Fibroblast of the aortic adventitia (primary cell): ENCODE measurements around the gene ADCY2. TPM values are rescaled to one million over a fixed set of nuclear protein-coding genes. Genes with fewer than 3 reads are reported as not detected.
"Not testable (repeated sequence)": the region's sequence is repeated elsewhere in the genome, so short reads cannot be mapped to it uniquely, and the experiment has no call there.

Experiments used
- DNase-seq: peaks from one replicate; pipeline ENCODE4 v3.0.0-alpha.2; 2010; ENCODE audit warnings: low read depth
- H3K4me3 ChIP-seq: 2 replicates; pipeline ENCODE4 v1.5.1; 2011; ENCODE audit warnings: low read depth, mild to moderate bottlenecking, control low read depth, low read length, moderate library complexity
- total RNA-seq: library from RNA; depleted of rRNA; stranded (reverse); fragments of >200 nt; gene quantifications from 2 replicates; pipeline ENCODE4 v1.2.3, GENCODE V29; 2012; ENCODE audit warnings: low replicate concordance
- TF ChIP-seq, protein P1 (sequence below): IDR thresholded peaks from 2 replicates; pipeline ENCODE4 v1.5.1; 2011; ENCODE audit warnings: mild to moderate bottlenecking, low read length, control low read depth, inconsistent platforms; ENCODE audit not compliant: insufficient read depth

ADCY2 gene
- total RNA-seq, 1 donor = 0.09 TPM

DNA sequence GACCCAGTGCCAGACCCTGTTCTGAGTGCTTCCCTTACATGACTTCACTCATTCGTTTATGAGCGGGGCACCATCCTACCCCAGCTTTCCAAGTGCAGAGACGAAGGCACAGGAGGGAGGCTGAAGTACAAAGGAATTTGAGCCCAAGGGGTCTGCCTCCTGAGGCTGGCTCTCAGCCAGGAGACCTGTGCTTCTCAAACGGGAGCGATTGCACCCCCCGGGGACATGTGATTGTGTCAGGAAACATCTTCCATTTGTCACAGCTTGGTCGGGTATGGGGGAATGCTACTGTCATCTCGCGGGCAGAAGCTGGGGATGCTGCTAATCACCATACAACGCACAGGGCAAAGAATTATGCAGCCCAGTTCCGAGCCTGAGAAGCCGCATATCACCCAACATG, 23.9 kb downstream of the ADCY2 start:
- TF ChIP-seq, protein P1, sequence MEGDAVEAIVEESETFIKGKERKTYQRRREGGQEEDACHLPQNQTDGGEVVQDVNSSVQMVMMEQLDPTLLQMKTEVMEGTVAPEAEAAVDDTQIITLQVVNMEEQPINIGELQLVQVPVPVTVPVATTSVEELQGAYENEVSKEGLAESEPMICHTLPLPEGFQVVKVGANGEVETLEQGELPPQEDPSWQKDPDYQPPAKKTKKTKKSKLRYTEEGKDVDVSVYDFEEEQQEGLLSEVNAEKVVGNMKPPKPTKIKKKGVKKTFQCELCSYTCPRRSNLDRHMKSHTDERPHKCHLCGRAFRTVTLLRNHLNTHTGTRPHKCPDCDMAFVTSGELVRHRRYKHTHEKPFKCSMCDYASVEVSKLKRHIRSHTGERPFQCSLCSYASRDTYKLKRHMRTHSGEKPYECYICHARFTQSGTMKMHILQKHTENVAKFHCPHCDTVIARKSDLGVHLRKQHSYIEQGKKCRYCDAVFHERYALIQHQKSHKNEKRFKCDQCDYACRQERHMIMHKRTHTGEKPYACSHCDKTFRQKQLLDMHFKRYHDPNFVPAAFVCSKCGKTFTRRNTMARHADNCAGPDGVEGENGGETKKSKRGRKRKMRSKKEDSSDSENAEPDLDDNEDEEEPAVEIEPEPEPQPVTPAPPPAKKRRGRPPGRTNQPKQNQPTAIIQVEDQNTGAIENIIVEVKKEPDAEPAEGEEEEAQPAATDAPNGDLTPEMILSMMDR = no peak
- H3K4me3 ChIP-seq = no peak overlapping the region
- no peak for DNase-seq

GRCh38 chr5:7420510-7421280, 24.8 kb downstream of the ADCY2 start:
- no peak for DNase-seq
- no peak overlapping the region for H3K4me3 ChIP-seq
- TF ChIP-seq, protein P1 = no peak

DNA sequence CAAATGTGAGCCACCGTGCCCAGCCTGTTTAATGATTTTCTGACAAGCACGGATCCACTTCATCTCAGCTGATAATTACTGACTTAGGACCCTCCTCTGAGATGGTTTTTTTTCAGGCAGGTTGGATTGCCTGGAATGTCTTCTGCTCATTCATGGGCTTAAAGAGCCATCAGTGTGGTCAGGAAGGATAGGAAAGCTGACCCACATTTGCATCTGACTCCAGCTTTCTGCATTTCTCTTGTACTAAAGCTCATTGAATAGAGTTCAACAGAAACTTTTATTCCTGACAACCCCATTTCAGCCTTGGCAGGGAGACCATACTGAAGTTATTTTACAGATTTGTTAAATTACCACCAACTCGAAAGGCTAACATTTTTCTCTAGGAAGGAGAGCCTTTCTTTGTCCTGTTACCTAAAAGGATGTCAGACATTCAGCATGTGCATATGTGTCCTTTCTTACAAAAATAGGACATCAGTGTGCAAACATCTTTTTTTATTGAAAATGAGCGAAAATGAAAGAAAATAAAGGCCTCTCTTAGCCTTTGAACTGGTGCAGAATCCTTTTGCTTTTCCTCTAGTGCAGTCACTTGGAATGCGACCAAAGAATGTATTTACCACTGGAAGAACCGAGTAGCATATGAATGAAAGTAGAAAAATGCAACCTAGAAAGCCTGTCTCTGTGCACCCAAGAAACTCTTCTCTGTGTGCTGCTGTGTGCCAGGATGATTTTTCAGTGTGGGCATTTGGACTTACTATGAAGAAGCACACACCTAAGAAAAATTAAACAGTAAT, 26.6 kb downstream of the ADCY2 start:
- DNase-seq = peak; percentile 11
- TF ChIP-seq, protein P1 = no peak
- no peak overlapping the region for H3K4me3 ChIP-seq

DNA sequence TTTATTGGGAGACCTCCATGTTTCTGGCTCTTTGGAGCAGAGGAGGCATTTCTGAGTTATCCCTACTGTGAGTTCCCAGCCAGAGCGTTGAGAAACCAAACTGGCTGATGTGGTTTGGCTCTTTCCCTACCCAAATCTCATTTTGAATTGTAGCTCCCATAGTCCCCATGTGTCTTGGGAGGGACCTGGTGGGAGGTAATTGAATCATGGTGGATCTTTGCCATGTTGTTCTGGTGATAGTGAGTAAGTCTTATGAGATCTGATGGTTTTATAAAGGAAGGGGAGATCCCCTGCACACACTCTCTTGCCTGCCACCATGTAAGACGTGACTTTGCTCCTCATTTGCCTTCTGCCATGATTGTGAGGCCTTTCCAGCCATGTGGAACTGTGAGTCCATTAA, 27.3 kb downstream of the ADCY2 start:
- not testable (repeated sequence) for H3K4me3 ChIP-seq
- DNase-seq = peak; percentile 13

GRCh38 chr5:7425830-7426229, 29.9 kb downstream of the ADCY2 start:
- H3K4me3 ChIP-seq = no peak overlapping the region
- TF ChIP-seq, protein P1 = no peak
- no peak for DNase-seq

- TF ChIP-seq, protein P1 = no peak
- no peak overlapping the region for H3K4me3 ChIP-seq
- no peak for DNase-seq
These were observed 30.3 kb downstream of the ADCY2 start for GRCh38 chr5:7426284-7426683.

DNA sequence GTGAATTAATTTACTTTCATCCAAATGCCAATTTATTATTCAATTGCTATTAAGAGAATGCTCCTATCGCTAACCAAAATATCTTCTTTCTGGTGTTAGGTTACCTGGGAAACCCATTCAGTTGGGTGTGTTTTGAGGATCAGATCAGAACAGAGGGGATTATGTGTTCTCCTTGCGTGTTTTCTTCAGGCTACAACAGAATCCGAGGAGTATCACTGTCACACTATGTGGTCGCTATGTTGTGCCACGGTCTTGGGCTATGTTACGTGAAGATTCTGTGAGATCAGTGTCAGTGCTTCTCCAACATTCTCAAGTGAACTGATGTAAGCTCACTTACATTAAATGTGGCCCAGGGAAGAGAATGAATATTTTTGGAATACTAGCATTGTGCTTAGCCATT, 39.0 kb downstream of the ADCY2 start:
- TF ChIP-seq, protein P1 = no peak

More for the DNA sequence above, 39.0 kb downstream of the ADCY2 start:
- H3K4me3 ChIP-seq = no peak overlapping the region
- no peak for DNase-seq
